NCI-H748 treated with DMSO at 0.1 percent for 48 hours (cell line): ENCODE data around the gene KIRREL3.

ENCODE experiments used
- DNase-seq: peaks from one replicate; lab custom pipeline; 2025; lab: John Stamatoyannopoulos, UW

The KIRREL3 gene

DNA sequence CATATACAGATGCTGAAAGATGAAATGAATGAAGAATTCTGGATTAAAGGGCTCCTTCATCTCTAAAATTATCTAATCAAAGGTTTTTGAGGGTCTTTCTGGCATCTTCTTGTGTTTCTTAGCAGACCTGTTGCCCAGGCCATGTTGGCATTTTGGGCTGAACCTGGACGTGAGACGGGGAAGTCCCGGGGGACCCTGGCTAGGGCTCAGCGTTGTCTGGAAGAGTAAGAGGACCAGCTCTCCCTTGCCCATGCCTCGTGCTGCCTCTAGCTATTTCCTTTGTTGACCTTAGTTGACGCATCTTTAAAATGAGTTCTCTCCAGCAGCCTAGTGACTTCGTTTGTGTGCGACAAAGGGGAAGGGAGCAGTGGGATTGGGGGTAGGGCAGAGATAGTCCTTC is 492.9 kb downstream of the KIRREL3 start:
- DNase-seq = no peak

DNA sequence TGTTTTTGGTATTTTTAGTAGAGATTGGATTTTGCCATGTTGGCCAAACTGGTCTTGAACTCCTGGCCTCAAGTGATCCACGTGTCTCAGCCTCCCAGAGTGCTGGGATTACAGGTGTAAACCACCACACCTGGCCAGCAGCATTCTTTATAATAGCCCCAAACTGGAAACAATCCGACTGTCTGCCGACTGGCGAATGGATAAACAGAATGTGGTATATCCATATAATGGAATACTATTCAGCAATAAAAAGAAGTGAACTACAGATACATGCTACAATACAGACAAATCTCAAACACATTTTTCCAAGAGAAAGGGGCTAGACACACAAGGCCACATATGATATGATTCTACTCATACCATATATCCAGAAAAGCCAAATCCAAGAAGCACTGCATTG is 493.8 kb downstream of the KIRREL3 start:
- no peak for DNase-seq

DNA sequence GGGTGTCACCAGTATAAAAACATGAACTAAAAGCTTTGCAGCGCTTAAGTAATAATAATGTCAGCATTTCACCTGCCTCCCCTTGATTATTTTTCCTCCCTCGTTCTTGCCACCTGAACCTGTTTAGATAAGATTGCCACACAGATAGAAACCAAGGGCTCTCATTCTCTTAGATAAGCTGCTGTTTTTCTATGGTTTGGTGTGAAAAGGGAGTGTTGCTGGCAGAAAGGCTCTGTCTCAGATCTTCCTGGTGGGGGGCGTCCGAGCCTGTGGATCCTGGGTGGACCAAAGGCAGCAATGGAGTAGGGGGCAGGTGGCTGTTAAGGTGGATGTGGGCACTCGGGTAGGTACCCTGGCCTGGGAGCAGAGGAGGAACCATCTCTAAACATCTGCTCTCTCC is 497.6 kb downstream of the KIRREL3 start:
- DNase-seq = no peak

DNA sequence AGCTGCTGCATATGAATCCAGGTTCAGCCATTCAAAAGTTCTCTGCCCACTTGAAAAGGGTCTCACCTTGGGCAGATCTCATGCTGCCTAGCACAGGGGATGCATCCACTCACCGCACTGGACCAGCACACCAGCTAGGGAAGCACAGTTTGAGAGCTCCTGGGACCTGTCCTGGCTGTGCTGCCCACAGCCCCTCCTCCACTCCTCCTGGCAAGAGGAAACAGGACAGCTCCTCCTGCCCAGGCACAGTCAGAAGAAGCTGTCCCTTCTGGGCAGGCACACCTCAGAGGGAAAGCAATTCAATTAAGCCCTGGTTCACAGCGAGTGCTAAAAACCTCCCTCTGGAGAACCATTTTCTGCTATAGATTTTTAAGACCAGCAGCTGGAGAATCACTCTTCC is 498.4 kb downstream of the KIRREL3 start:
- DNase-seq = no peak

DNA sequence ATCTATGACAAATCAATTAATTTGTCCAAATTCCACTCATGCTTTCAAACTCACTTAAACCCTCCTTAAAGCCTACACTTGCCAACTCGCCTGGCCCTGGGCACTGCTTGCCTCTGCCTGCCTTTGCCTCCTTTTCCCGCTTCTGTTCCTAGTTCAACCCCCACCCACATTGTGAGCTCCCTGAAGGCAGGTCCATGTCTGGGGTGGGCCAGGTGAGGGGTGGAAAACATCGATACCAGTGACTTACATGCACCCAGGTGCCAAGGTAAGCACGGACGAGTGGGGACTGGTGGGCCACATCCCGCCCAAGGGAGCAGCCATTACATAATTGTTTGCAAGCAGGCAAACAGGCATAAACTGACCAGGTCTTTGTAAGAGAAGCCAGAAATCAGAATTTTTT is 498.9 kb downstream of the KIRREL3 start:
- DNase-seq = no peak

DNA sequence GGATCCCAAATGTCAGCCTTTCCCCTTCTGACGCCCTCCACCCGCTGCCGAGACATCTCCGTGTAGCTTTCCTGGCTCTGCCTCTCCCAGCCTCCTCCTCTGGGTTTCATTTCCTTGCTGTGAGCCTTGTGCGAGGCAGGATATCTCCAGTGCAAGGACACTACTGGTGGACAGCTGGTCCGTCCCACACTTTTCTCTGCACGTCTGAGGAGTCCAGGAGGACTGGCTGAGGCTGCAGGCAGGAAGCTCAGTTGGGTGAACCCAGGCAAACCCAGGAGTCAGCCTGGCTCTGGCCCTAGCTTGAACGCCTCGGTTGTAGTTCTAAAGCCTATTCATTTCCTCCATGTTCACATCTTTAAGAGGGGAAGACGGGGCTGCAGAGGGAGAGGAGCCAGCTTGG is 499.6 kb downstream of the KIRREL3 start:
- DNase-seq = no peak

DNA sequence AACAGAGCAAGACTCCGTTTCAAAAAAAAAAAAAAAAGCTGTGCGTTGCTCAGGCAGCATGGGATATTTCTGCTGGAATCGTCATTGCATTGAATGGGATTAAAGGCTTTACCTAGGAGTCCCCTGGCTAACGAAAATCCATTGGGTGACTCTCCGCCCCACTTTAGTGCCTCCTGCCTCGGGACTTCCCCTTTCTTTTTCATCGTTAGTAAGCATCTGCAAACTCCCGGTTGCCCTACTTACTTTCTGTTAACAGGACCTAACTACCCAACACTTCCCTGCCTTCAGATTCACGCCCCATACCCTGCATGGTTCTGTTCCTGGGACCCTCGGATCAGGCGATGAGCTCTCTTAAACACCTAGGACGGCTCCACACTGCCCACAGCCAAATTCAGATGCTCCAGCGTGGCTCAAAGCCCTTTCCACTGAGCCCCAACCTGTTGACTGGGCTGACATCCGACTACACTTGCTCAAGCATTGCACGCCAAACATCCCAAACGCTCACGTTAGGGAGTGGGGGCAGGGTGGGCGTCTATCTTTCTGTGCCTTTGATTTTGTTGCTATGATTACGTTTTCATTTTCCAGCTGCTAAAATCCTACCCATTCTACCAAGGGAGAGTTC is 501.3 kb downstream of the KIRREL3 start:
- no peak for DNase-seq

DNA sequence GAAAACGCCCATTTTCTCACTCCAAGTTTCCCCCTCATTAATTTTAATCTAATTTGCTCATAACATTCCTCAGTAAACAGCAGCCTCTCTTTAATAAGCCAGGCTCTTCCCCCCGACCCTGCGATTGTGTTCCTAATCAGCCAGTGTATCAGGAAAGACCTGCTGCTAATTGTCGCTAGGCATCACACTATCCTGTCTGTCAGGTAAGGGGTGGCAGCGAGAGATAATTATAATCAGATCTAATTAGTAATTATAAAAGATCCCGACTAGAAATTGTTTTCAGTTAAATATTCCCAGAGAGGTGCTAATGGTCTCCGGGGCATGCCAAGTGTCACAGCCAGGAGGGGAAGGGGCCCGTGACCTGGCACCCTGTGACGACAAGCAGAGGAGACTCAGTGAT is 502.3 kb downstream of the KIRREL3 start:
- no peak for DNase-seq

DNA sequence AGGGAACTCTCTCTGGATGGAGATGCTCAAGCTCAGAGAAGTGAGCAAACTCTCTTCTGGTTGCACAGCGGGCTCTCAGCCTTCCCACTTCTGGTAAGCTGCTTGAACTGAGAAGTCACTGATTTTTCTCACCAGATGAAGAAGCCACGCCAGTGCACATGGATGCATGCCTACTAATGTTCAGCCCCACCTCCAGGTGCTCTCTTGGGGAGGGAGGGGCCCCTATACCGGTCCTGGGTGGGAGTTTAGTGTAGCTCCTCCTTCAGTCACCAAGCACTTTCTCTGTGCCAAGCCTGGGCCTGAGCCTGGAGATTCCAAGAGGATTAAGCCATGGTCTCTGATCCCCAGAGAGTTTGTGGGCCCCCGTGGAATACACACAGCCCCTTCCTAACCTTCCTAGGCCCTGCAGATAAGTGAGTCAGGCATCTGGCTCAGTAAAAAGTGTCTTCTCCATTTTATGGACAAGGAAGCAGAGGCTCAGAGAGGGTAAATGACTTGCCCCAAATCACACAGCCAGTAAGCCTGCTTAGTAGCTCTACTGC is 502.9 kb downstream of the KIRREL3 start:
- DNase-seq = no peak

DNA sequence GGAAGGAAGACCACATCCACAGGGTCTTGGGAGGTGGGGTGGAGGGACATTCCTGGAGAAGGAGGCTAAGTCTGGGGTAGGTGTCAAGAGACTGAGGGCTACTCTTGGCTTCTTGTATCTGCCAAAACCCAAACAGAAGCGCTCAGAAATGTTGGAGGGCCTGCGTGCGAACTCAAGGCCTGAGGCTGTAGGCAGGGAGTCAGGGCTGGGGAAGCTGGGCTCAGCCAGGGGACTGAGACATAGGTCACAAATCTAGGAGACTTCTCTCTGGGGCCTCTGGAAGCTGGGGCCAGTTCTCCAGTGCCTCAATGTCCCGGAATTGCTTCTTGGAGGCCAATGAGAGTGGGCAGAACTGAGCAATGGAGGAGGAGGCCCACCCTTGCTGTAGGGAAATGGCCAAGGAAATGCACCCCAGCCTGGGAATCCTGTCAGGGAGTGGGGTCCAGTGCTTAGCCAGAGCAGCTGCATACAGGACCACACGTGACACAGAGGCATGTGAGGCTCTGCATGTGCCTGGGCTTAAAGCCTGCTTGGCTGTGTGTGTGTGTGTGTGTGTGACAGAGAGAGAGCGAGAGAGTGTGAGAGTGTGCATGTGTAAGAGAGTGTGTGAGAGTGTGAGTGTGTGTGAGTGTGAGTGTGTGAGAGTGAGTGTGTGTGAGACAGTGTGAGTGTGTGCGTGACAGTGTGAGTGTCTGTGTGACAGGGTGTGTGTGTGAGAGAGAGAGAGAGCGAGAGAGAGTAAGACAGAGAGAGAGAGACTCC is 503.8 kb downstream of the KIRREL3 start:
- no peak for DNase-seq

DNA sequence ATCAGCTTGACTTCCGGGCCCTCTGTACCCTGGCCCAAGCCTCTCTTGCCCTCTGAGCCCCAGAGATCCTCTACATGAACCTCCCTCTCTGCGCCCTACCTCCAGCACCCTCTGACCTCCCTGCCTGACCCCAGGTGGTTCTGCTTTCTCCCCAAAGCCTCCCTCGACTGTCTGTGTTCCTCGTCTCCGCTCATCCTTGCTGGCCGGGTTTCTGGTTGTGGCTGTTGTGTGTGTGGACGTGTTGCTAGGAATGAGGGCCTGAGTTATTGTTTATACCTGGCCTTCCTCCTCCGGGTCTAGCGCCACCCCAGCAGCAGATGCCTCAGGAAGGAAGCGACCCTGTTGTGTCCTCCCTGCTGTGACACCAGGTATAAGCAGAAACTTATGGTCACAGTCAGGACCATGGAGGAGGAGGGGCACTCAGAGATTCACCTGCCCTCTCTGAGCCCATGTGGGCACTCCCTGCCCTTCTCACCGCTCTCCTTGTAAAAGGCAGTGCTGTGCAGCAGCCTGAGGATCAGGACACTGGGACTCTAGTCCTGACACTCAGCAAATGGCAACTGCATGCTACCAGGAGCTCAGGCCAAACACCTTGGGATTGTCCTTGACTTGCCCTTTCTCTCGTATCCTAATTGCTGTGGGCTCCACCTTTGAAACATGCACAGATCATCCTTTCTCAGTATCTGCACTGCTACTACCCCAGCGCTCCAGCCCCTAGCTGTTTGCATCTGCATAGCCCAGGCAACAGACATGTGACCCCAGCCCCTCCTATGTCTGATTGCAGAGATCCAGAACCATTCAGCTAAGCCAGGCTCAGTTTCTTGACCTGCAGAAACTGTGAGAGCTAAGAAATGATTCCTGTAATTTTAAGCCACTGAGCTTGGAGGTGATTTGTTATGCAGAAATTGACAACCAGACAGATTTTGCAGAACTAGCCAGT is 505.0 kb downstream of the KIRREL3 start:
- no peak for DNase-seq

DNA sequence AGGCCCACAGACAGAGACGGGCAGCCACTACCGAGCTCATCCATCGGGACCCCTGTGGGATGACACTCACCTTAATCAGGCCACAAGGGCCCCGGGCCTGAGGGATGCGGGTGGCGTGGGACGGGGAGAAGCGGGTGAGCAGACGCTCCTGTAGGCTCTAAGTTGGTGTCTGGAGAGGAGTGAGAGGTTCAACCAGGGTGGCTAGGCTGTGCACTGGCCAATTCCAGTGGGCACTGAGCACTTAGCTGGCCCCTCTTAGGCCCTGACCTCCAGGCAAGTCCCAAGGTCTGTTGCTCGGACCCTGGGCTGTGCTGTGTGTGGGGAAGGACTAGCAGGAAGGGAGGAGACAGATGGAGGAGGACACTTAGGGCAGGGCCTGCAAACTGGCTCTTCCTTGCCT is 505.7 kb downstream of the KIRREL3 start:
- no peak for DNase-seq

DNA sequence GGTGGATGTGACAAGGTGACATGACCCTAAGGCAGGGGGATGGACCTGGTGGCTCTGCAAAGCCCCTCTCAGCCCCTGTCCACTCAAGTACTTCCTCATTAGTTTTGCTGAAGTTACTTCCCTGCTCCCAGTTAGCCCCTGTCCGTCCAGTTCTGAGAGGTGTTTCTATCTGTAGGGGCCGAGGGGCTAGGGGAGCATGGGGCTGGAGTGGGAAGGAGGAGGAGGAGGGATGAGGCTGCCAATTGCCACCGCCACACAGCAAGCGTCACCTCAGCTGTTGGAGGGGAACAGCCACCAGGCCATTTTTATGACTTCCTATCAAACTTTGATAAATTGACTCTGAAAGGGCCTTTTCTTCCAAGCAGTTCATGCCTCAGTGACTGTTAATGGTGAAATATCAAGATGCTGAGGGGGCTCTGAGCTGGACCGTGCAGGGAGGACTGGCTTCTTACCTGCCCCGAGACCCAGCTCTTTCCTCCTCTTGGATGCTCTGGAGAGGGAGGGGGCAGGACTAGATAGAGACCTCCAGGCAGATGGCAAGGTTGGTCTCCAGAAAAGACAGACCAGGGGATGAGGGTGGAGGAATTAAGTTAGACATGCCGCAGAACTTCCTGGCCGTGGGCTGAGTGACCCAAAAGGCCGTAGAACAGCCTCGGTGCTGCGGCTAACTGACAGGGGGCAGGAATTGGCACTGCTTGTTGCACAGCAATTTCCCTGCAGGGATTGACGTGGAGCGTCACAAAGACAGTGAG is 508.1 kb downstream of the KIRREL3 start:
- DNase-seq = no peak

DNA sequence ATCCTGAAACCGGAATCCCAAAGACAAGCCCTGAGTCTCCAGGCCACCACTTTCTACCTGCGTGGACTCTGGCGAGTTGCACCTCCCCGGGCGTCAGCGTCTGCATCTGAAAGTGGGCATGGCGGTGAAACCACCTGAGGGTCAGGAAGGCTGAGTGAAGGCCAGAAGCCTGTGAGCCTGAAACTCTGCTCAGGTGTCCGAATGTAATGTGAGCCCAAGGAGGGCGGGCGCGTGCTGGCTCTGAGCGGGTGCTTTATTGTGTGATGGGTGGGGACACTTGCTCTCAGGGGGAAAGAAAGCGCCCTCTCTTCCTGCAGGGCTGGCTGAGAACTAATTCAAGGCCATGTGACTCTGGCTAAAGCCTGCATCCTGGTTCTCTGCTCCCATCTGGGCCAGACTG is 509.5 kb downstream of the KIRREL3 start:
- no peak for DNase-seq

DNA sequence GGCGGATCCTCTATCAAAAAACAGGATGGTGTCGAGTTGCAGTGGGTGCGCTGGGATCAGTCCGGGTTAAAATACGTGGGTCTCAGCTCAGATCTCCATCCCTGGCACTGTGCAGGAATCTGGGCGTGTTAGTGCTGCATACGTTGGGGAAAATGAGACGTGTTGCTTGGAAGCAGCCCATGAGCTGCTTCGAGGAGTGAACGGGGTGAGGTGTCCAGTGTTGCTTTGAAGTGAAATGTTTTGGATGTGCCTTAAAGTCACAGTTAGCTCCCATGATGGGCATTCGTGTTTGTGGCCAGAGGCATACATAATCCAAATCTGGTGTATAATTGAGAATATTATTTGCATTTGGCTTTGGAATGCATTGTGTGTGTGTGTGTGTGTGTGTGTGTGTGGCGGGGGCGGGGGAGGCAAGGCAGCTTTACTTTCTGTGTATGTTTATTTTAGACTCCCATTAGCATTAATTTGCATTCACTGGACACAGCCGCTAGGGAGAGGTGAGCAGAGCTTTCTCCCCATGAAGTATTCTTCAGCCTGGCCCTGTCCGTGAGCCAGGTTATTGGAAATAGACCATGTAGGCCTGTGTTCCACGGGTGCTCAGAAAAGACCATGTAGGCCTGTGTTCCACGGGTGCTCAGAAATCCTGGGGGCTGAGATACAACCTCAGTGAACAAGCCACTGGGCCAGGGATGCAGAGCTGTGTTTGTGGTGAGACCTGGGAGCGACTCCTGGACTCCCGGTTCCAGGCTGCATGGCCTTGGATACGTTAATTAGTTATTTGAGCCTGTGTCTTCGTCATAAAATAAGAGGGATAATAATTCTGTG is 510.5 kb downstream of the KIRREL3 start:
- DNase-seq = no peak

DNA sequence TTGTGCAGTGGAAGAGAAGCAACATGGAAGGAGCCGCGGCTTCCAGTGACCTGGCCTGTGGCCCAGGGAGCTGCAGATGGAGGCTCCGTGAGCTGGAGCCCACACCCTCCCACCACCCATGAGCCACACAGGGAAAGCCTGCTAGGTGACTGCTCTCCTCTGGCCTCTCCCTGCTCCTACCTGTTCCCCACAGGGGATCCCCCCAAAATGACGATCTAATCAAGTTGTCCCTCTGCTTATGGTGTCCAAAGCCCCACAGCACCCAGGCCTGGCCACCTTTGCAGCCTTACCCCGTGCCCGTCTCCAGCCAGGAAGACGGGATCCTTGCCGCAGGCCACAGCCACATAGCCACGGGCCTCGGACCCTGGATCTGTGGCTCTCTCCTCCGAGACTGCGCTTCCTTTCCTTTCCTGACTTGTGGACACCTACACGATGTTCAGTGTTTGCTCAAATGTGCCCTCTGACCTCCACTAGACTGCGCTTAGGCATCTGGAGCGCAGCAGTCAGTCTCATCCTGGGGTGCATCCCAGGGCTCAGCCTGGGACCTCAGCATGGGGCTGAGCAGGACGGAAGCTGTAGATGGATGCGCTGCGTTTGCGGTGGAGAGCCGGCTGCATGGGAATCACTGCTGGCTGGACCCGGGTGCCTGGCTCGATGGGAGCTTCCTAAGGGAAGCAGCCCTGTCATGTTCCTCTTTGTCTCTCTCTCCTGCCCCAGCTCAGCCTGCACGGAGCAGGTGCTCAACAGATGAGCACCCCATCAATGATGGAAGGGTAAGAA is 511.8 kb downstream of the KIRREL3 start:
- no peak for DNase-seq

DNA sequence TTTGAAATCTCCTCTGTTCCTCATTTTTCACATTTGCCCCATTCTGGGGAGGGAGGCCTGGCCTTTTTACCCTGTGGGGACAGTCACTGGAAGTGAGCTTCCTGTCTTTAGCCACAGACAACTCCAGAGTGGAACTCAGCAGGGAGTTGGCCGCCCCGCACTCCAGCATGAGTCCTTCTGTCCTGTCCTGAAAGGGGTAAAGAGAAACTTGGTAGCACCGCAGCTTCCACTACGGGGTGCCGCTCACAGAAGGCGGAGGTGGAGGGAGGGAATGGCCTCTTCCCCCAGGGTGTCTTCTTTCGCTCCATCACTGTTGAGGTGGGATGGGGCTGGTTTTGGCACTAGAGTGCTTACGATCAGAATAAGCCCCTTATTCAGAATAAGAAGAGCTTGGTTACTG is 512.9 kb downstream of the KIRREL3 start:
- DNase-seq = no peak

DNA sequence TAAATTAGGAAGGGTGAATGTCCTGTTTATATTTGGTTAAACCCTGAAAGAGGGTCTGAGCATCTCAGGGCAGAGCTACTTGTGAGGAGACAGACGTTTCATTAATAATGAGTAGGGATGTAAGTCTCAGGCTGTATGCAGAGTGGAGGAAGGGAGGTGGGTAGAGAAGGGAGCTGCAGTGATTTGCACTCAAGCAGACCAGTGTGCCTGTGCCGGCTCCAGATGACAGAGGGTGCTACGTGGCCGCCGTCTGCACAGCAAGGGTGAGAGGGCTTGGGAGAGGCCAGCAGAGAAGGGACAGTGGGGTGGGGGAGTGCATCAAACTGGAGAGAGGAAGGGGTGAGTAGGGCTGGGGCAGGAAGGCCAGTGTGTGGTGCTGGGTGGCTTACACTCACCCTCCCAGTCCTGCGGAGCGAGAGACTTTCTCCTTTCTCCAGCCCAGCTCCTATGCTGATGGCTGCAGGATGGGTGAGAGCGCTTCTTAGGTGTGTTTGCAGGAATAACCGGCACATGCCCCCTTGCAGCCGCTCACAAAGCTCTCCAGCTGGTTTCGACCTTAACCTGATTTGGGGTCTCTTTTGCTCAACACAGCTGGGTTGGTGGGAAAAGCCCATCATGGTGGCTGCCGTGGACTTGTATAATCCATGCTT is 514.5 kb downstream of the KIRREL3 start:
- DNase-seq = no peak

DNA sequence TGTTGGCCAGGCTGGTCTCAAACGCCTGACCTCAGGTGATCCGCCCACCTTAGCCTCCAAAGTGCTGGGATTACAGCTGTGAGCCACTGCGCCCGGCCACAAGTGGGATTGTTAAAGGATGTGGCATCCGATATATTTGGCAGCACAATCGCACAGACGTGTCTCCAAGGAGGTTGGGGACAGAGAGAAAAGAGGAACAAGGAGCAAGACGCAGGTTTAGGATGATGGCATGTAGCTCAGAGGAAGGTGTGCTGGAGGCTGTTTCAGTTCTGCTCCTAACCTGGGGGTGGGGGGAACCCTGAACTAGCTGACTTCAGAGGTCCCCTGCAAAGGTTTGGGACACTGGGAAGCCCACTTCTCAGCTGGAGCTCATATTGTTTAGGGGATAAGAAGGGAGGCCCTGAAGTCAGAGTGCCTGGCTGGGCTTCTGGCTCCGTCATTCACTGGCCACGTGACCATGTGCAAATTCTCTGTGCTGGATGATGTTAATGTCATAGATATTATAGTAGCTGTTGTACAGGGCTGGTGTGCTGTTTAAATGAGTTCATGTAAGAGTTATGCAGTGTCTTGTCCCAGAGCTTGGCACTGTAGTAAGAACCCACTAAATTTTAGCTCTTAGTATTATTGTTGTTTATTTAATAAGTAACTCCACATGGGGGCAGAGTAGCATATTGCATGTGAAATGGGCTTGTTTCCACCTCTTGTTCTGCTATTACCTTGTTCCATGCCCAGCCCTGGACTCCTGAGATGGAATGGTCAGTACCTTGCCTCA is 515.4 kb downstream of the KIRREL3 start:
- no peak for DNase-seq
